Chondrocyte (in vitro differentiated cells): ENCODE measurements around the gene INF2. TPM values are rescaled to one million over a fixed set of nuclear protein-coding genes. Genes with fewer than 3 reads are reported as not detected.

Experiments
- DNase-seq: peaks from one replicate; pipeline ENCODE4 v3.0.0; 2021; ENCODE audit warnings: mixed read lengths, low spot score
- H3K27ac Mint-ChIP-seq: one replicate; pipeline ENCODE4 v1.8.0; 2021; ENCODE audit warnings: mild to moderate bottlenecking, moderate library complexity, mixed read lengths; ENCODE audit not compliant: unreplicated experiment
- H3K27me3 Mint-ChIP-seq: 2 replicates; pipeline ENCODE4 v1.8.0; 2021; ENCODE audit warnings: low read depth, mixed read lengths
- H3K36me3 Mint-ChIP-seq: 2 replicates; pipeline ENCODE4 v1.8.0; 2021; ENCODE audit warnings: low read depth, mixed read lengths
- H3K4me1 Mint-ChIP-seq: 2 replicates; pipeline ENCODE4 v1.8.0; 2021; ENCODE audit warnings: low read depth, mild to moderate bottlenecking, mixed read lengths
- H3K4me3 Mint-ChIP-seq: one replicate; pipeline ENCODE4 v1.8.0; 2021; ENCODE audit warnings: mild to moderate bottlenecking, moderate library complexity, mixed read lengths; ENCODE audit not compliant: unreplicated experiment
- H3K9me3 Mint-ChIP-seq: 2 replicates; pipeline ENCODE4 v1.8.0; 2021; ENCODE audit warnings: low read depth, mixed read lengths
- microRNA-seq: library from miRNA; unstranded; fragments of <30 nt; microRNA quantifications from one replicate; pipeline ENCODE4 v1.2.0, GENCODE V29; 2020; ENCODE audit warnings: borderline number of aligned reads
- total RNA-seq: library from RNA; stranded (reverse); gene quantifications from 3 replicates; pipeline ENCODE4 v1.2.1, GENCODE V29; 2021
- TF ChIP-seq, protein P1 (sequence below): fragments of 200-600 bp; sonication (generic); IDR thresholded peaks from 2 replicates; pipeline ENCODE4 v1.5.0; 2021; ENCODE audit warnings: antibody characterized with exemption, mild to moderate bottlenecking, moderate library complexity

The INF2 gene
- total RNA-seq, 1 donor from 2014 or later: 117 TPM

DNA sequence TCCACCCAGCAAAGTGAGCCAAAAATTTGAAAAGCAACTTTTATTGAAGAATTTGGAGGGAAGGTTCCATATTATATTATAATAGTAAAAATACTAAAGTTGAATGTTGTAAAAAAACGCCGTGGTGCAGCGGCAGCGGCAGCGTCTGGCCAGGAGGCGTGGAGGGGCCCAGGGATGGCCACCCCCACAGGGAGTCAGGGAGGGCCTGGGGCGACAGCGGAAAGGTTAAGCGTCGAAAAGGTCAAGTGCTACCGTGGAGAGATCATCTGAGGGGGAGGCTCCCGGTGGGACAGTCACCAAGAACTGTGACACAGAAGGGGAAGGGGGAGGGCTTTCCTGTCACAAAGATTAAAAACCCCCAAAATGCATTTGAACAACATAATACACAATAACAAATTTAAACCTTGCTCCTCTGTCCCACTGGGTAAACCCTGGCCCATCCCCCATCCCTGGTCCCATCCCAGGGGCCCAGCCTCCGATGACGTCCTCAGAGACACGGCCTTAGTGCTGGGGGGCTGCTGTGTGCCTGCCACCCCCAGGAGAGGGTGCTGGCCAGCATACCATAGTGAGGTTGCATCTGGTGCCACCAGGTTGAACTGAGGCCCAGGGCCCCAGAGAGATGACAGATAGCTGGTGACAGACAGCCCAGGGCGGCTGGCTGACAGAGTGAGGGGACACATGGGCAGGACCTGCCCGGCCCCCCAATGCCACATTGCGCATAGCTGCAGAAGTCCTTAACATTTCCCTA lies 80.1 kb downstream of the INF2 start:
- peaks cover 10% of the 10 kb centered on the region for H3K9me3 Mint-ChIP-seq
- TF ChIP-seq, protein P1, sequence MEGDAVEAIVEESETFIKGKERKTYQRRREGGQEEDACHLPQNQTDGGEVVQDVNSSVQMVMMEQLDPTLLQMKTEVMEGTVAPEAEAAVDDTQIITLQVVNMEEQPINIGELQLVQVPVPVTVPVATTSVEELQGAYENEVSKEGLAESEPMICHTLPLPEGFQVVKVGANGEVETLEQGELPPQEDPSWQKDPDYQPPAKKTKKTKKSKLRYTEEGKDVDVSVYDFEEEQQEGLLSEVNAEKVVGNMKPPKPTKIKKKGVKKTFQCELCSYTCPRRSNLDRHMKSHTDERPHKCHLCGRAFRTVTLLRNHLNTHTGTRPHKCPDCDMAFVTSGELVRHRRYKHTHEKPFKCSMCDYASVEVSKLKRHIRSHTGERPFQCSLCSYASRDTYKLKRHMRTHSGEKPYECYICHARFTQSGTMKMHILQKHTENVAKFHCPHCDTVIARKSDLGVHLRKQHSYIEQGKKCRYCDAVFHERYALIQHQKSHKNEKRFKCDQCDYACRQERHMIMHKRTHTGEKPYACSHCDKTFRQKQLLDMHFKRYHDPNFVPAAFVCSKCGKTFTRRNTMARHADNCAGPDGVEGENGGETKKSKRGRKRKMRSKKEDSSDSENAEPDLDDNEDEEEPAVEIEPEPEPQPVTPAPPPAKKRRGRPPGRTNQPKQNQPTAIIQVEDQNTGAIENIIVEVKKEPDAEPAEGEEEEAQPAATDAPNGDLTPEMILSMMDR: no peak
- no peaks in the 10 kb centered on the region for H3K27me3 Mint-ChIP-seq
- no peak for DNase-seq
- no peak overlapping the region for H3K4me3 Mint-ChIP-seq
- H3K27ac Mint-ChIP-seq: no peak overlapping the region
- peaks cover 11% of the 10 kb centered on the region for H3K4me1 Mint-ChIP-seq
- peaks cover 14% of the 10 kb centered on the region for H3K36me3 Mint-ChIP-seq

DNA sequence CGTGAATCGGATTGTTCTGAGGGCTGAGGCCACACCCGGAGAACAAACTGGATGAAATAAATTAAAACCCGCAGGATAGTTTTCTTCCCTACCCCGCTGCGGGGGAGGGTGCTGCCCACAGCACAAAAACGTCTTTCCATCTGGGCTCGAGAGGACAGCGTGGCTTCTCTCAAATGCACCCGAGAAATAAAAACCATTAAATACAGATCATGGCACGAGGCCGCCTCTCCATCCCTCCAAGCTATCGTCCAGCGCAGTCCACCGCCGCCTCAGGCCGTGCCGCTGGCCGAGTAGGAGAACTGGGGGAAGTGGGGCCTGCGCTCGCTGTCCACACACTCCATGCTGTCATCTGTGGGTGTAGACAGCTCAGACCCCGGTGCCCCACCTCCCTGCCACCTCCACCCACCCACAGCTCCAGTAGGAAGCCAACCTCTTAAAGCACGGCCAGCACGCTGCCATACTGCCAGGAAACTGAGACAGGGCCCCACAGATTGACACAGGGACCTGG lies 80.7 kb downstream of the INF2 start:
- Mint-ChIP-seq H3K4me3 (no peak overlapping the region), H3K4me1 (peaks cover 11% of the 10 kb centered on the region), H3K36me3 (peaks cover 14% of the 10 kb centered on the region), H3K9me3 (peaks cover 10% of the 10 kb centered on the region), H3K27ac (no peak overlapping the region), H3K27me3 (no peaks in the 10 kb centered on the region)
- DNase-seq: no peak
- TF ChIP-seq, protein P1: no peak

DNA sequence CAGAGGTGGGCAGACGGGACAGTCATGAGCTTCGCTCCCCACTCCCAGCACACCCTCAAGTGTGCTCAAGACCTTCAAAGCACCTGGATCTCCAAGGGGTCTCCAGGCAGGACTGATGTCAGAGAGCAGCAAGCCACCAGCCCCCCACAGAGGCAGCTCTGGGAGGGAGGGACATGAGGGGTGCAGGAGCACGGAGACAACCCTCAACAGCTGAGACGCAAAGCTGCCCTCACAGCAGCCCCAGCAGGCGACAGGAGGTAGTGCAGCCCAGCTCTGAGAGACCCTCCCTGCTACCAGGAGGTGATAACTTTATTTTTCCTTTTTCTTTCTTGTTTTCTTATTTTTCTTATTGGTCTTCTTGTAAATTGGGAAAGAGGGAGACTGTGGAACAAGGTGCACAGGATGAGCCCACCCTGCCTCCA lies 81.4 kb downstream of the INF2 start:
- Mint-ChIP-seq H3K4me3 (no peak overlapping the region), H3K36me3 (peaks cover 14% of the 10 kb centered on the region), H3K9me3 (peaks cover 10% of the 10 kb centered on the region), H3K4me1 (peaks cover 11% of the 10 kb centered on the region), H3K27me3 (no peaks in the 10 kb centered on the region), H3K27ac (no peak overlapping the region)
- TF ChIP-seq, protein P1: peak; percentile 73
- DNase-seq: no peak

DNA sequence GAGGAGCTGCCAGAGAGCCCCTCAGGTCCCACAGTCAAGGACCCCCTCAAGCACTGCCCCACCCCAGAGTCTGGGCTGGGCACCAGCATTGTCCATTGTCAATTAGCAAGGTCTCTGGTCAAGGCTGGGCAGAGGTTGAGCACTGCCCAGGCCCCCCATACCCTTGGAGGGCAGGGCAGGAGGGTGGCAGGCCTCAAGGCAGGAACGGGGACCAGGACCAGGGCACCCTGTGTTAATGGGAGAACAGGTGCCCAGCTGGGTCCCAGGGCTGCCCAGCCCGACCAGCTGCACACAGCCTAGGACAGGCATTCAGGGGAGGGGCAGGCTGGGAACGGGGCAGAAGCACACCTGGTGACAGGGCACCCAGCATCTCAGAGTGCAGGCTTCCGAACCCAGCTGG lies 82.0 kb downstream of the INF2 start:
- no peaks in the 10 kb centered on the region for H3K27me3 Mint-ChIP-seq
- TF ChIP-seq, protein P1: no peak
- DNase-seq: no peak
- no peak overlapping the region for H3K4me3 Mint-ChIP-seq
- peaks cover 7% of the 10 kb centered on the region for H3K9me3 Mint-ChIP-seq
- H3K27ac Mint-ChIP-seq: no peak overlapping the region
- H3K36me3 Mint-ChIP-seq: peaks cover 14% of the 10 kb centered on the region
- peaks cover 11% of the 10 kb centered on the region for H3K4me1 Mint-ChIP-seq

Small RNAs within 50 kb of the gene (microRNA-seq; reads per million reads assigned to microRNA genes)
- gene MIR4710: not detected

Other genes with a start within 250 kb of the INF2 start
- gene C14orf180, start 109.9 kb upstream of the INF2 start, total RNA-seq: not detected in 3 replicates
- gene TMEM179, start 84.8 kb upstream of the INF2 start, total RNA-seq: 0.54 to 1.2 TPM (median 0.75 TPM) in 3 replicates
- gene ADSS1, start 34.6 kb downstream of the INF2 start, total RNA-seq: 7.1 to 9.9 TPM (median 7.9 TPM) in 3 replicates
- gene SIVA1, start 63.5 kb downstream of the INF2 start, total RNA-seq: 47.0 to 54.9 TPM (median 47.4 TPM) in 3 replicates
- 143 to 158 TPM (median 156 TPM) in 3 replicates for gene AKT1, start 106.1 kb downstream of the INF2 start, total RNA-seq
- 2.1 to 2.8 TPM (median 2.6 TPM) in 3 replicates for gene ZBTB42, start 111.5 kb downstream of the INF2 start, total RNA-seq
- gene CEP170B, start 175.7 kb downstream of the INF2 start, total RNA-seq: 31.7 to 39.6 TPM (median 39.2 TPM) in 3 replicates
- 0.07 to 0.10 TPM in 2 of 3 replicates, not detected in the other for gene PLD4, start 235.3 kb downstream of the INF2 start, total RNA-seq